ENCODE measurements around the gene TNFSF10. TPM values are rescaled to one million over a fixed set of nuclear protein-coding genes. Genes with fewer than 3 reads are reported as not detected.

The TNFSF10 gene
- total RNA-seq, 1 experiment from 2014 or later = 0.22 TPM

GRCh38 chr3:172517859-172518466 is 5.3 kb downstream of the TNFSF10 start:
- CTCF ChIA-PET = no interaction called here

GRCh38 chr3:172516318-172517214 is 6.7 kb downstream of the TNFSF10 start:
- TF ChIP-seq NR3C1 (CRISPR knock-in tag; conservative IDR thresholded peaks at IDR 0.05; ENCODE audit: low read depth) (no peak), ZNF423 (CRISPR knock-in tag; IDR thresholded peaks at IDR 0.05) (no peak), USF2 (CRISPR knock-in tag; IDR thresholded peaks at IDR 0.05) (no peak), TEAD1 (CRISPR knock-in tag; IDR thresholded peaks at IDR 0.05) (no peak), CTCF (IDR thresholded peaks at IDR 0.05) (no peak), HMGA2 (CRISPR knock-in tag; IDR thresholded peaks at IDR 0.05) (no peak), ESRRA (CRISPR knock-in tag; IDR thresholded peaks at IDR 0.05; ENCODE audit: borderline replicate concordance) (no peak)
- DNase-seq (ENCODE audit: low spot score) (no peak), ATAC-seq (no peak)
- peaks cover 6% of the 10 kb centered on the region for H3K9me3 Mint-ChIP-seq
- peaks cover 12% of the 10 kb centered on the region; the same call in 1 of the 2 replicates for H3K4me1 Mint-ChIP-seq
- POLR2A ChIA-PET = no interaction called here
- CTCF ChIA-PET = interaction anchor here (0.6 to 1.0 kb wide), 2 partner anchors 39 to 437 kb away, joined by 3 read pairs; no protein-coding TSS in a partner anchor
- H3K36me3 Mint-ChIP-seq = no peaks in the 10 kb centered on the region
- H3K4me3 Mint-ChIP-seq = no peak overlapping the region
- no peaks in the 10 kb centered on the region for H3K27me3 Mint-ChIP-seq (ENCODE audit: low read depth)
- H3K27ac Mint-ChIP-seq = no peak overlapping the region

More at GRCh38 chr3:172517859-172518466, 5.3 kb downstream of the TNFSF10 start:
- peaks cover 6% of the 10 kb centered on the region for H3K9me3 Mint-ChIP-seq
- no peaks in the 10 kb centered on the region for H3K27me3 Mint-ChIP-seq (ENCODE audit: low read depth)
- no peak for ATAC-seq
- H3K27ac Mint-ChIP-seq = no peak overlapping the region
- H3K36me3 Mint-ChIP-seq = no peaks in the 10 kb centered on the region
- H3K4me1 Mint-ChIP-seq = peaks cover 15% of the 10 kb centered on the region
- H3K4me3 Mint-ChIP-seq = no peak overlapping the region
- TF ChIP-seq MYBL2 (CRISPR knock-in tag; IDR thresholded peaks at IDR 0.05) (no peak), IRF2 (CRISPR knock-in tag; IDR thresholded peaks at IDR 0.05; ENCODE audit: borderline replicate concordance, low read depth) (no peak)
- DNase-seq (ENCODE audit: low spot score) = no peak
- POLR2A ChIA-PET = no interaction called here

- H3K9me3 Mint-ChIP-seq = peaks cover 10% of the 10 kb centered on the region
- peaks cover 12% of the 10 kb centered on the region; the same call in 1 of the 2 replicates for H3K4me1 Mint-ChIP-seq
- H3K36me3 Mint-ChIP-seq = no peaks in the 10 kb centered on the region
- ATAC-seq (no peak), DNase-seq (ENCODE audit: low spot score) (no peak)
- ChIA-PET POLR2A (no interaction called here), CTCF (interaction anchor here (0.6 kb wide), 1 partner anchor 438 kb away, joined by 3 read pairs; no protein-coding TSS in a partner anchor)
- TF ChIP-seq ETV6 (CRISPR knock-in tag; IDR thresholded peaks at IDR 0.05) = no peak
- TF ChIP-seq MXD4 (CRISPR knock-in tag; IDR thresholded peaks at IDR 0.05; ENCODE audit: borderline replicate concordance) = no peak
- no peaks in the 10 kb centered on the region for H3K27me3 Mint-ChIP-seq (ENCODE audit: low read depth)
- no peak overlapping the region for H3K27ac Mint-ChIP-seq
- no peak overlapping the region for H3K4me3 Mint-ChIP-seq
These were observed 7.9 kb downstream of the TNFSF10 start for GRCh38 chr3:172515130-172515918.

GRCh38 chr3:172514678-172515077 is 8.6 kb downstream of the TNFSF10 start:
- ChIA-PET CTCF (no interaction called here), POLR2A (no interaction called here)
- Mint-ChIP-seq H3K36me3 (no peaks in the 10 kb centered on the region), H3K27me3 (ENCODE audit: low read depth) (no peaks in the 10 kb centered on the region), H3K4me3 (no peak overlapping the region), H3K4me1 (peaks cover 12% of the 10 kb centered on the region; the same call in 1 of the 2 replicates), H3K9me3 (peaks cover 10% of the 10 kb centered on the region), H3K27ac (no peak overlapping the region)
- 0 out of 2 replicates have a peak, but pooled peaks have one; percentile 32 for ATAC-seq
- no peak for DNase-seq (ENCODE audit: low spot score)
- TF ChIP-seq ATF2 (CRISPR knock-in tag; IDR thresholded peaks at IDR 0.05; ENCODE audit: borderline replicate concordance, low read depth) = no peak
- no peak for TF ChIP-seq FOXP1 (CRISPR knock-in tag; IDR thresholded peaks at IDR 0.05; ENCODE audit: borderline replicate concordance)
- no peak for TF ChIP-seq ZNF281 (CRISPR knock-in tag; IDR thresholded peaks at IDR 0.05)

All from WTC11 (cell line).